ENCODE results near the gene LINGO3.

Gene LINGO3

GRCh38 chr19:2320939-2321338 lies 13.0 kb upstream of the LINGO3 start:
- FAIRE-seq (no peak), DNase-seq (ENCODE audit: insufficient read length, low spot score) (no peak)
- TF ChIP-seq POLR2AphosphoS5 (IDR thresholded peaks at IDR 0.05; ENCODE audit: low read depth, low read length) (peak; percentile 68; the same call in 1 of the 2 replicates), POLR2A (IDR thresholded peaks at IDR 0.05; ENCODE audit: low read depth, low read length) (no peak)

- FAIRE-seq, result no peak
- DNase-seq (ENCODE audit: insufficient read length, low spot score), result no peak
- TF ChIP-seq TAF1 (IDR thresholded peaks at IDR 0.05; ENCODE audit: low read depth, low read length) (no peak), PAX5 (IDR thresholded peaks at IDR 0.05; ENCODE audit: insufficient read depth, low read length, severe bottlenecking) (no peak), POLR2A (IDR thresholded peaks at IDR 0.05; ENCODE audit: low read depth, low read length) (no peak), POU2F2 (IDR thresholded peaks at IDR 0.05; ENCODE audit: low read depth, low read length) (no peak), SPI1 (IDR thresholded peaks at IDR 0.05; ENCODE audit: low read depth, low read length) (no peak), POLR2AphosphoS5 (IDR thresholded peaks at IDR 0.05; ENCODE audit: low read depth, low read length) (no peak)
These were observed 12.1 kb upstream of the LINGO3 start for GRCh38 chr19:2320049-2320448.

- FAIRE-seq (no peak), DNase-seq (ENCODE audit: insufficient read length, low spot score) (no peak)
- TF ChIP-seq TAF1 (IDR thresholded peaks at IDR 0.05; ENCODE audit: low read depth, low read length), result no peak
- no peak for TF ChIP-seq POLR2A (IDR thresholded peaks at IDR 0.05; ENCODE audit: low read depth, low read length)
- no peak for TF ChIP-seq POU2F2 (IDR thresholded peaks at IDR 0.05; ENCODE audit: low read depth, low read length)
- TF ChIP-seq PAX5 (IDR thresholded peaks at IDR 0.05; ENCODE audit: insufficient read depth, low read length, severe bottlenecking), result no peak
- no peak for TF ChIP-seq POLR2AphosphoS5 (IDR thresholded peaks at IDR 0.05; ENCODE audit: low read depth, low read length)
- no peak for TF ChIP-seq SPI1 (IDR thresholded peaks at IDR 0.05; ENCODE audit: low read depth, low read length)
These were observed 11.6 kb upstream of the LINGO3 start for GRCh38 chr19:2319551-2319950.

GRCh38 chr19:2318923-2319322 lies 11.0 kb upstream of the LINGO3 start:
- FAIRE-seq, result no peak
- TF ChIP-seq PAX5 (IDR thresholded peaks at IDR 0.05; ENCODE audit: insufficient read depth, low read length, severe bottlenecking) (no peak), POU2F2 (IDR thresholded peaks at IDR 0.05; ENCODE audit: low read depth, low read length) (no peak), SPI1 (IDR thresholded peaks at IDR 0.05; ENCODE audit: low read depth, low read length) (no peak), TAF1 (IDR thresholded peaks at IDR 0.05; ENCODE audit: low read depth, low read length) (no peak), POLR2AphosphoS5 (IDR thresholded peaks at IDR 0.05; ENCODE audit: low read depth, low read length) (no peak), POLR2A (IDR thresholded peaks at IDR 0.05; ENCODE audit: low read depth, low read length) (no peak)

GRCh38 chr19:2317756-2318155 lies 9.8 kb upstream of the LINGO3 start:
- FAIRE-seq, result no peak
- DNase-seq (ENCODE audit: insufficient read length, low spot score), result no peak
- TF ChIP-seq PAX5 (IDR thresholded peaks at IDR 0.05; ENCODE audit: insufficient read depth, low read length, severe bottlenecking), result no peak
- no peak for TF ChIP-seq TAF1 (IDR thresholded peaks at IDR 0.05; ENCODE audit: low read depth, low read length)
- no peak for TF ChIP-seq POLR2AphosphoS5 (IDR thresholded peaks at IDR 0.05; ENCODE audit: low read depth, low read length)
- no peak for TF ChIP-seq POLR2A (IDR thresholded peaks at IDR 0.05; ENCODE audit: low read depth, low read length)
- TF ChIP-seq SPI1 (IDR thresholded peaks at IDR 0.05; ENCODE audit: low read depth, low read length), result no peak
- TF ChIP-seq POU2F2 (IDR thresholded peaks at IDR 0.05; ENCODE audit: low read depth, low read length), result no peak

More at GRCh38 chr19:2318923-2319322, 11.0 kb upstream of the LINGO3 start:
- DNase-seq (ENCODE audit: insufficient read length, low spot score), result no peak

GRCh38 chr19:2317300-2317699 lies 9.3 kb upstream of the LINGO3 start:
- FAIRE-seq (no peak), DNase-seq (ENCODE audit: insufficient read length, low spot score) (no peak)
- TF ChIP-seq SPI1 (IDR thresholded peaks at IDR 0.05; ENCODE audit: low read depth, low read length) (no peak), PAX5 (IDR thresholded peaks at IDR 0.05; ENCODE audit: insufficient read depth, low read length, severe bottlenecking) (no peak), TAF1 (IDR thresholded peaks at IDR 0.05; ENCODE audit: low read depth, low read length) (no peak), POU2F2 (IDR thresholded peaks at IDR 0.05; ENCODE audit: low read depth, low read length) (no peak), POLR2A (IDR thresholded peaks at IDR 0.05; ENCODE audit: low read depth, low read length) (no peak), POLR2AphosphoS5 (IDR thresholded peaks at IDR 0.05; ENCODE audit: low read depth, low read length) (no peak)

GRCh38 chr19:2315818-2316353 lies 7.9 kb upstream of the LINGO3 start:
- TF ChIP-seq POLR2AphosphoS5 (IDR thresholded peaks at IDR 0.05; ENCODE audit: low read depth, low read length), result no peak
- peak; percentile 27; the same call in 1 of the 2 replicates for TF ChIP-seq SPI1 (IDR thresholded peaks at IDR 0.05; ENCODE audit: low read depth, low read length)
- no peak for DNase-seq (ENCODE audit: insufficient read length, low spot score)

GRCh38 chr19:2315121-2315817 lies 7.3 kb upstream of the LINGO3 start:
- peak; percentile 20 for FAIRE-seq
- no peak for DNase-seq (ENCODE audit: insufficient read length, low spot score)
- TF ChIP-seq POLR2AphosphoS5 (IDR thresholded peaks at IDR 0.05; ENCODE audit: low read depth, low read length) (no peak), PAX5 (IDR thresholded peaks at IDR 0.05; ENCODE audit: insufficient read depth, low read length, severe bottlenecking) (no peak), POLR2A (IDR thresholded peaks at IDR 0.05; ENCODE audit: low read depth, low read length) (no peak), SPI1 (IDR thresholded peaks at IDR 0.05; ENCODE audit: low read depth, low read length) (no peak), POU2F2 (IDR thresholded peaks at IDR 0.05; ENCODE audit: low read depth, low read length) (no peak), TAF1 (IDR thresholded peaks at IDR 0.05; ENCODE audit: low read depth, low read length) (no peak)

More at GRCh38 chr19:2315818-2316353, 7.9 kb upstream of the LINGO3 start:
- peak; percentile 79 for FAIRE-seq

GRCh38 chr19:2312820-2313501 lies 5.0 kb upstream of the LINGO3 start:
- TF ChIP-seq SPI1 (IDR thresholded peaks at IDR 0.05; ENCODE audit: low read depth, low read length) (no peak), POLR2A (IDR thresholded peaks at IDR 0.05; ENCODE audit: low read depth, low read length) (no peak), POLR2AphosphoS5 (IDR thresholded peaks at IDR 0.05; ENCODE audit: low read depth, low read length) (no peak), PAX5 (IDR thresholded peaks at IDR 0.05; ENCODE audit: insufficient read depth, low read length, severe bottlenecking) (no peak), TAF1 (IDR thresholded peaks at IDR 0.05; ENCODE audit: low read depth, low read length) (no peak), POU2F2 (IDR thresholded peaks at IDR 0.05; ENCODE audit: low read depth, low read length) (no peak)
- no peak for DNase-seq (ENCODE audit: insufficient read length, low spot score)
- FAIRE-seq, result no peak

Data from GM12891 (cell line).